RWPE2 (cell line): ENCODE data around the gene LSS.

Experiments used
- ATAC-seq: fragments of 200-7000 bp; cut with Tn5 transposase; 3 replicates; pipeline ENCODE4 v1.9.1; 2021; ENCODE audit warnings: low read depth
- DNase-seq: peaks from one replicate; pipeline ENCODE4 v3.0.0-alpha.2; 2020; ENCODE audit warnings: low spot score
- H3K27ac ChIP-seq: fragments of 450-650 bp; 2 replicates; pipeline ENCODE4 v1.5.1; 2017; ENCODE audit warnings: mild to moderate bottlenecking; ENCODE audit not compliant: poor library complexity, severe bottlenecking
- H3K27me3 ChIP-seq: fragments of 250-450 bp; sonication (Bioruptor Pico); 2 replicates; pipeline ENCODE4 v1.5.1; 2021; ENCODE audit warnings: mild to moderate bottlenecking, moderate library complexity; ENCODE audit not compliant: insufficient read depth, poor library complexity, severe bottlenecking
- H3K36me3 ChIP-seq: fragments of 250-450 bp; sonication (Bioruptor Pico); 2 replicates; pipeline ENCODE4 v1.5.1; 2020; ENCODE audit warnings: low read depth, mild to moderate bottlenecking, moderate library complexity
- H3K4me1 ChIP-seq: fragments of 250-450 bp; sonication (Bioruptor Pico); 2 replicates; pipeline ENCODE4 v1.5.1; 2021; ENCODE audit warnings: mild to moderate bottlenecking, moderate library complexity; ENCODE audit not compliant: insufficient read depth, poor library complexity, severe bottlenecking
- H3K4me3 ChIP-seq: fragments of 250-450 bp; sonication (Bioruptor Pico); 2 replicates; pipeline ENCODE4 v1.5.1; 2021; ENCODE audit warnings: mild to moderate bottlenecking, moderate library complexity; ENCODE audit not compliant: severe bottlenecking
- H3K9me3 ChIP-seq: fragments of 250-450 bp; sonication (Bioruptor Pico); 2 replicates; pipeline ENCODE4 v1.5.1; 2021; ENCODE audit warnings: mild to moderate bottlenecking, moderate library complexity; ENCODE audit not compliant: severe bottlenecking
- CTCF ChIP-seq: fragments of 450-650 bp; IDR thresholded peaks from one replicate; pipeline ENCODE4 v1.5.1; 2017; ENCODE audit warnings: mild to moderate bottlenecking, moderate library complexity; ENCODE audit not compliant: poor library complexity, severe bottlenecking

The LSS gene

DNA sequence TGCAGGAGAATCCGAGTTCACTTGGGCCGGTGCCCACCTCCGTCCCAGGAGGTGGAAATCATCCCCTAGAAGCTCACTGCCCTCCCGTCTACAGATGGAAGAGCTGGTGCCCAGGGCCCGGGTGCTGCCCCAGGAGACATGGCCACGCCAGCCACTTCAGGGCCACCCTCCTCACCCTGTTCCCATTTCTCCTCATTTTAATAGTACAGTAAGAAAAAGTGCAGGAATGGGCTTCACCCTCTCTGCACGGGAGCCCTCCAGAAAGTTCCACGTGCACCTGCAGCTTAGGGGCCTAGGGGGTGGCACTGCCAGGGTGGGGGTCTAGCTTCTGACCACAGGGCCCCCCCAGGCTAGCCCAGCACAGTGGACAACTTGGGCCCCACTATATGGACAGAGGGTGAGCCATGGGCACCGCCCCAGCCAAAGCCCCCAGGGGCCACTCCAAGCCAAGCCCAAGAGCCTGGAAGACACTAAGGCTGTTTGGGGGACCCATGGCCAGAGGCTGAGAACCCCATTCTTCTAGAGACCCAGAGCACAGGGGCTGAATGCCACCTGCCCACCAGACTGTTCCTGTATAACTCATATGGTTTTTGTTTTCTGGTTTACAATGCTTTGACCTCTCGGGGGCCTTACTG lies 69.8 kb downstream of the LSS start:
- DNase-seq (peak; percentile 60), ATAC-seq (no peak)
- no peak for TF ChIP-seq CTCF
- Histone ChIP-seq H3K36me3 (0 out of 2 replicates have a peak, but pooled peaks cover 2% of the 10 kb centered on the region), H3K4me3 (no peak overlapping the region), H3K27me3 (no peaks in the 10 kb centered on the region), H3K4me1 (no peaks in the 10 kb centered on the region), H3K9me3 (no peaks in the 10 kb centered on the region), H3K27ac (no peak overlapping the region)

- no peaks in the 10 kb centered on the region for H3K36me3 ChIP-seq
- TF ChIP-seq CTCF = no peak
- no peak overlapping the region for H3K27ac ChIP-seq
Measured at GRCh38 chr21:46157987-46158451, 70.6 kb downstream of the LSS start.

GRCh38 chr21:46157396-46157986 lies 71.1 kb downstream of the LSS start:
- Histone ChIP-seq H3K36me3 (no peaks in the 10 kb centered on the region), H3K27me3 (no peaks in the 10 kb centered on the region), H3K4me3 (no peak overlapping the region), H3K4me1 (no peaks in the 10 kb centered on the region), H3K27ac (no peak overlapping the region), H3K9me3 (no peaks in the 10 kb centered on the region)
- ATAC-seq = no peak
- no peak for TF ChIP-seq CTCF
- DNase-seq = no peak

More at GRCh38 chr21:46157987-46158451, 70.6 kb downstream of the LSS start:
- H3K27me3 ChIP-seq = no peaks in the 10 kb centered on the region
- H3K4me1 ChIP-seq = no peaks in the 10 kb centered on the region
- no peaks in the 10 kb centered on the region for H3K9me3 ChIP-seq
- H3K4me3 ChIP-seq = no peak overlapping the region
- no peak for ATAC-seq
- DNase-seq = peak; percentile 46

DNA sequence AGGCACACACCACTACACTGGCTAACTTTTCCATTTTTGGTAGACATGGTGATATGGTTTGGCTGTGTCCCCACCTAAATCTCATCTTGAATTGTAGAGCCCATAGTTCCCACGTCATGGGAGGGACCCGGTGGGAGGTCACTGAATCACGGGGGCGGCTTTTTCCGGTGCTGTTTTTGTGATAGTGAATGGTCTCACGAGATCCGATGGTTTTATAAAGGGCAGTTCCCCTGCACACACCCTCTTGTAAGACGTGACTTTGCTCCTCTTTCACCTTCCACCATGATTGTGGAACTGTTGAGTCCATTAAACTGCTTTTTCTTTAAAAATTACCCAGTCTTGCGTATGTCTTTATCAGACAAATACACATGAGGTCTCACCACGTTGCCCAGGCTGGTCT lies 71.9 kb downstream of the LSS start:
- Histone ChIP-seq H3K9me3 (no peaks in the 10 kb centered on the region), H3K27ac (no peak overlapping the region), H3K36me3 (no peaks in the 10 kb centered on the region), H3K4me3 (no peak overlapping the region), H3K27me3 (no peaks in the 10 kb centered on the region), H3K4me1 (no peaks in the 10 kb centered on the region)
- TF ChIP-seq CTCF = no peak
- DNase-seq = no peak
- ATAC-seq = no peak

GRCh38 chr21:46156378-46156645 lies 72.3 kb downstream of the LSS start:
- DNase-seq (no peak), ATAC-seq (no peak)
- no peak overlapping the region for H3K4me3 ChIP-seq
- no peak overlapping the region for H3K27ac ChIP-seq
- no peaks in the 10 kb centered on the region for H3K4me1 ChIP-seq
- no peaks in the 10 kb centered on the region for H3K9me3 ChIP-seq
- no peak for TF ChIP-seq CTCF
- no peaks in the 10 kb centered on the region for H3K36me3 ChIP-seq
- no peaks in the 10 kb centered on the region for H3K27me3 ChIP-seq
